GM12874 (cell line): Measurements from ENCODE around the gene EXOC3L4.

Source experiments
- TF ChIP-seq, protein P1 (sequence below): IDR thresholded peaks from 2 replicates; pipeline ENCODE4 v1.5.1; 2011; ENCODE audit warnings: low read depth, mild to moderate bottlenecking, control low read depth, low read length, moderate library complexity; ENCODE audit not compliant: insufficient read depth

EXOC3L4 gene

DNA sequence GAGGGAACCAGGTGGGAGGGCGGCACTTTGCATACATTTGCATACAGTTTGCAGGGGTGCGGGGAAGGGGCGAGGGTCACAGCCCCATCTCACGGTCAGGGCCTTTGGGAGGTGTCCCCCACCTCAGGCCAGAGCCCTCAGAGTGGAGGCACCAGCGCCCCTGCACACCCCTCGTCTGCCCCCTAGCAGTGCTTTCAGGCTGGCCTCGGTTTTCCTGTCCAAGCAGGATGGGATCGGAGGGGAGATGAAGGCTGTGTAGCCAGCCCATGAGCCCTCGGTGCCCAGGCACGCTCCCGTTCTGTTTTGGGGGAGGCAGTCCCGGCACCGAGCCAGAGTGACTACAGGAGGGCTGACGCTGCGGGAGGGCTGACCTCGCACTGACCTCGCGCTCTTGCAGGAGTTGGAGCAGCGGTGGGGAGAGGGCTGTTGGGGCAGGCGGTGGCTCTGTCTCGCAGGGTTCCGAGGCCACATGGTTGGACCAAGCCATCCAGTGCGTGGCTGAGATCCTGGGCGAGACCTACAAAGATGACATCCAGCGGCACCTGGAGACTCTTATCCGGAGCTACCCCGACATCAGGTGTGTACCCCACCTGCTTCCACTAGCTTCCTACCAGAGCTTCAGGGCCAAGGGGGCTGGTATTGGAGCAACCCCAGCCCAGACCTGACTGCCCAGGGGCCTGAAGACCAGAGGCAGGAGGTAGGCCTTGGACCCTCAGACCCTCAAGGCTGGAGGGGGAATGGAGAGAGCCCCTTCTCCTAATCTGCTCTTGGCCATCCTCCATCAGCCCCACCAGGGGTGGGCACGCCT is 13.6 kb downstream of the EXOC3L4 start:
- TF ChIP-seq, protein P1, sequence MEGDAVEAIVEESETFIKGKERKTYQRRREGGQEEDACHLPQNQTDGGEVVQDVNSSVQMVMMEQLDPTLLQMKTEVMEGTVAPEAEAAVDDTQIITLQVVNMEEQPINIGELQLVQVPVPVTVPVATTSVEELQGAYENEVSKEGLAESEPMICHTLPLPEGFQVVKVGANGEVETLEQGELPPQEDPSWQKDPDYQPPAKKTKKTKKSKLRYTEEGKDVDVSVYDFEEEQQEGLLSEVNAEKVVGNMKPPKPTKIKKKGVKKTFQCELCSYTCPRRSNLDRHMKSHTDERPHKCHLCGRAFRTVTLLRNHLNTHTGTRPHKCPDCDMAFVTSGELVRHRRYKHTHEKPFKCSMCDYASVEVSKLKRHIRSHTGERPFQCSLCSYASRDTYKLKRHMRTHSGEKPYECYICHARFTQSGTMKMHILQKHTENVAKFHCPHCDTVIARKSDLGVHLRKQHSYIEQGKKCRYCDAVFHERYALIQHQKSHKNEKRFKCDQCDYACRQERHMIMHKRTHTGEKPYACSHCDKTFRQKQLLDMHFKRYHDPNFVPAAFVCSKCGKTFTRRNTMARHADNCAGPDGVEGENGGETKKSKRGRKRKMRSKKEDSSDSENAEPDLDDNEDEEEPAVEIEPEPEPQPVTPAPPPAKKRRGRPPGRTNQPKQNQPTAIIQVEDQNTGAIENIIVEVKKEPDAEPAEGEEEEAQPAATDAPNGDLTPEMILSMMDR, result no peak

DNA sequence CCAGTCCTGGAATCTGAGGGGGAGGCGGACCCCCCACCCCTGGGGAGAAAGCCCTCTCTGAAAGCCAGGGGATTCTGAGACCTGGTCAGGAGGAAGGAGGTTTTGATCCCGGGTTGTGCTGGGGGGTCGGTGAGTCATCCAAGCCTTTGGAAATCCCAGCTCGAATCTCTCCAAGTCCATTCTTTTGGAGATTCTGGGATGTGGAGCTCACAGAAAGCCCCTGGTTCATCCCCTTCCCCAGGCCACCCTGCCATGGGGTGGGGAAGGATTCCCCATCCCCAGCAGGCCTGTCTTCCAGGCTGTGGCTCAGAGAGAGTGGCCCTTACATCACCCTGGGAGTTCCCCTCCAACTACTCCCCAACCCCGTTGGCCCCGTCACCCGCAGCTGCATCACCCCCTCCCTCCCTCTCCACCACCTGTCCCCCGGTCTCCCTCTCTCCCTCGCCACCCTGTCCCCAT is 14.3 kb downstream of the EXOC3L4 start:
- TF ChIP-seq, protein P1, result no peak

DNA sequence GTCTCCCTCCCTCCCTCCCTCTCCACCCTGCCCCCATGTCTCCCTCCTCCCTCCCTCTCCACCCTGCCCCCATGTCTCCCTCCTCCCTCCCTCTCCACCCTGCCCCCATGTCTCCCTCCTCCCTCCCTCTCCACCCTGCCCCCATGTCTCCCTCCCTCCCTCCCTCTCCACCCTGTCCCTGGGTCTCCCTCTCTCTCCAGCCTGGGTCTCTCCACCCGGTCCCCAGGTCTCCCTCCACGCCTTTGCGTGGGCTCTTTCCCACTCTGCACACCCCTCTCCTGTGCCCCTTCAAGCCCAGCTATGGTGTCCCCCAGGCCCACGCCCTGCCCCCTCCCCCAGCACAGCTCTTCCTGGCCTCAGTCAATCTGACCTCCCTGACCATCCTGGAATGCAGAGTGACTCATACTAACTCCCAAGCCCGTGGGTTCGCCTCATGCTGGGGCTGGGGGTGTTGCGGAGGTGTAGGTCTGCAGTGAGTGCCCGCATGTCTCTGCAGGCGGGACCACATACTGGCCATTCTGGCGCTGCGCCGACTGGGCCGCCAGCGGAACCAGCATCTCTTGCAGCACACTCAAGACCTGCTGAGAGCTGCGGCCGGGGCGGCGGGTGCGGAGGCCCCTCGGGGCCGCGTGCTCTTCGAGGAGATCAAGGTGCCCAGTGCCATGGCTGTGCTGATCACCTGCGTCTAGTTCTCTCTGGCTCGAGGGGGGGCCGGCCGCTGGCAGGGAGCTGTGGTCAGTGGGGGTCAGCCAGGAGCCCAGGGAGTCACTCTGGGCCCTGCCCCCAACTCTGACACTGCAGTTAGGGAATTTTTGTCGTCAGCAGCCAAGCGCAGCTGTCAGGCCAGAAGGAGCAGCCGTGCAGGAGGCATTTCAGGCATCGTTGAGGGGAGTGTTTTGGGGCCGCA is 15.3 kb downstream of the EXOC3L4 start:
- TF ChIP-seq, protein P1, result no peak

DNA sequence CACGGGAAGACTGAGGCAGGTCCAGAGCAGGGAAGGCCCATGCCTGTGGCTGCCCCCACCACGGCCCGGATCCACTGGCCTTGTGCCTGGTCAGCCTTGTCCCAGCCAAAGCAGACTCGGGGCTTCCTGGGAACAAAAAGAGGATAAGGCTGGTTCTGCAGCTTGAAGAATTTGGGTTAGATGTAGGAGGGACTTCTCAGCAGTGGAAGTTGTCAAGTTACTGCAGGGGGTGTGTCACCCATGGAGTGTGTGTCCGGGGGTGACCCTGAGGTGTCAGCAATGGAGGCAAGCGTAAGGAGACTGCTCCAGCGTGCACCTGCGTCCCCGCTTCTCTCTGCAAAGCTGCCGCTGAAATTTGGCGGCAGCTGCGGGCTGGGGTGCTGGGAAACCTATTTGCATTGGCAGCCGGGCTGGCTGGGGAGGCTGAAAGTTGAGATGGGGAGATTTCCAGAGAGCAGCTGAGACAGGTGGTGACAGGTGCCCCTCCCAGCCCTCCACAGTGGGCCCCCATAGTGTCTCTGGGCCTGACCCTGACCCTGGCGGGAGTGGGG is 16.2 kb downstream of the EXOC3L4 start:
- TF ChIP-seq, protein P1, result no peak

DNA sequence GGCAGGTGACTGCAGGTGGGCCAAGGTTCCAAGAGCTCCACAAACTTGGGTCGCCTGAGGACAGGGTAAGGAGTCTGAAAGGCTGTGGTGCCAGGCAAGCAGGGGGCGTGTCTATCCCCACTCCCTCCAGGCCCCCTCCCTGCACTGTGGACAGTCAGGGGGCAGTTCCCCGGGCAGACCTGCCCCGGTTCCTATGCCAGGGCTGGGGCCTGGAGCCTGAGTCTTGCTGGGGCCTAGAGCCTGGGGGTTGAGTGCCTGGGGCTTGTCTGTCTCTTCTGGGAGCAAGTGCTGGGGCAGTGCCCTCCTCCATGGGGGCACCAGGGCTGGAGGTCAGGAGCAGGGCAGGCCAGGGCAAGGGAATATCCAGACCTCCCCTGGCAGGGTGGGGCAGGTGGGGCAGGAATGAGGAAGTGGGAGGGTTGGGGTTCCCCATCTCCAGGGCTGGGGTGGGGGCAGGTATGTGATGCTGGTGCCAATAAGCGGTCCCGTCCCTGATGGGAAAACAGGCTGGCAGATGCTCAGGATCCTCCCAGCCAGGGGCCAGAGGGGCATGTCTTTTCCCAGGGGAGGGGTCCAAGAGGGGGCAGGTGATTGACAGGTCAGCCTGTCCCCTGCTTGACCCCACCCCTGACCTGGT is 16.8 kb downstream of the EXOC3L4 start:
- TF ChIP-seq, protein P1, result no peak

DNA sequence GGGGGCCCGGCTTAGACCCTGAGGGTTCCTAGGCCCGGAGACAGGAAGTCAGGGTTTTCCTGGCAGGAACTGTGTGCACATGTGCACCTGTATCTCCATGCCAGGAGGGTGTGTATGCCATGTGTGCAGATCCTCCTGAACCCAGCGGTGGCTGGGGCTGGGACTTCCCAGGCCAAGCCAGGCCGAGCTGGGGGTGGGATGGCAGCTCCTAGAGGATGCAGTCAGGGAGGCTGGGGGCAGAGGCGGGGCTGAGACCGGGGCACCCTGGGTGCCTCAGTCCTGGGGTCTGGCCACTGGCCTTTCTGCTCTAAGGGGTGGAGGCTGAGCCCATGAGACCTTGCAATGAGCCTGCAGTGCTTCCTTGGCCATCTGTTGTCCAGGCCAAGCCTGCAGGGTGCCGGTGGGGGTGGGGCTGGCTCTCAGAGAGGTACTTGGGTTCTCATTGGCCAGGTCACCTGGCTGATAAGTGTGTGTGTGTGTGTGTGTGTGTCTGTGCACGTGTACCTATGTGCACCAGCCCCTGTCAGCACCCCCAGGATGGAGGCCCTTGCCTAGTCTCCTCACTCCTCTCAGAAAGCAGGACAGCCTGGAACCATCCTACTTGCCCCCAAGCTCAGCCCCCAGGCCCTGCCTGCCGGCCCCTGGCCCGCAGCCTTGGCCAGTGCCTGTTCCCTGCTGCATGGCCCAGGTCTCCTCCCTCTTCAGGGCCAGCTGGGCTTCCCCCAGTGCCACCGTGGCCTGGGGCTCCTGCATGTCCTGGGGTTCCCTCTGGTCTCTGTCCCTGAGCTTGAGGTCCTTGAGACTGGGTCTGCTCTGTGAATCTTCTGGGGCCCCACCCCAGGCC is 18.1 kb downstream of the EXOC3L4 start:
- TF ChIP-seq, protein P1, result no peak
